Vagina (tissue), 2 donors: ENCODE data around the gene CNPY3.

Source experiments
- POLR2A ChIP-seq, 2 donors: fragments of 450-650 bp; IDR thresholded peaks; one replicate each; pipeline ENCODE4 v1.6.1; 2017; ENCODE audit warnings: antibody characterized with exemption in 2 of 2, mild to moderate bottlenecking in 2 of 2, moderate library complexity in 2 of 2
- POLR2AphosphoS5 ChIP-seq, 2 donors: sonication (generic); formaldehyde crosslinking; IDR thresholded peaks; one replicate each; pipeline ENCODE4 v1.9.0; 2017; ENCODE audit warnings: antibody characterized with exemption in 2 of 2, mild to moderate bottlenecking in 2 of 2, low read depth in 1 of 2; ENCODE audit not compliant: insufficient read depth in 1 of 2
- TF ChIP-seq, protein P1 (sequence below), 3 experiments: fragments of 450-650 bp in 2 of 3; fragments of 200-600 bp in 1 of 3; sonication (generic) in 1 of 3; IDR thresholded peaks; one replicate each; pipeline ENCODE4 v1.5.1; 2017 to 2019; ENCODE audit warnings: antibody characterized with exemption in 3 of 3, mild to moderate bottlenecking in 2 of 3, moderate library complexity in 2 of 3

DNA sequence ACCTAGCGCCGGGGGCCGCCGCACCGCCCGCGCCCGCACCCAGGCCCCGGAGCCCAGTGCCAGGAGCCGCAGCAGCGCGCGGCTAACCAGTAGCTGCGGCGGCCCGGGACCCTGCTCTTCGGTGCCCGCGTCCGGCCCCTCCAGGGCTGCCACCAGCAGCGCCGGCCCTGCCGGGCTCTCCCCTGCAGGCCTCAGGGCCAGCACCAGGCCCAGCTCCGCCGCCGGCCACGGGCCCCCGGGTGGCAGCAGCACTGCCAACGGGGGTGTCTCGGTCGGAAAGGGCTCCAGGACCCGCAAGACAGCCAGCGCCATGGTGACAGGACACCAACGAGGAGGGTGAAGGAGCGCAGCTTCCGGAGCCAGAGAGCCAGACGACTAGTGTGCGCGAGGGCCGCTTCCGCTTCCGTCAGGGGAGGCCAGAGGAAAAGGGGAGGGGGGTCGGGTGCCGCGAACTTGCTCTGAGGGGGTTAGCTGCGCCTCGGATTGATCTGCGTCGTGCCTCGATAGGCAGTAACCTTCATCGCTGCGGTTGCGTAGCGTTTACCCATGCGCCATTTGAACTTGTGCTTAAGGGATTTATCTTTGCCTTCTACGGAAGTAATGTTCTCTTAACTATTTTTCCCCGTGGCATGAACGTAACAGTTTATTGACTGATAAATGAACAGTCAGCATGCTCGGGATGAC lies 49.7 kb downstream of the CNPY3 start, which contains the start of gene PEX6:
- TF ChIP-seq, protein P1, sequence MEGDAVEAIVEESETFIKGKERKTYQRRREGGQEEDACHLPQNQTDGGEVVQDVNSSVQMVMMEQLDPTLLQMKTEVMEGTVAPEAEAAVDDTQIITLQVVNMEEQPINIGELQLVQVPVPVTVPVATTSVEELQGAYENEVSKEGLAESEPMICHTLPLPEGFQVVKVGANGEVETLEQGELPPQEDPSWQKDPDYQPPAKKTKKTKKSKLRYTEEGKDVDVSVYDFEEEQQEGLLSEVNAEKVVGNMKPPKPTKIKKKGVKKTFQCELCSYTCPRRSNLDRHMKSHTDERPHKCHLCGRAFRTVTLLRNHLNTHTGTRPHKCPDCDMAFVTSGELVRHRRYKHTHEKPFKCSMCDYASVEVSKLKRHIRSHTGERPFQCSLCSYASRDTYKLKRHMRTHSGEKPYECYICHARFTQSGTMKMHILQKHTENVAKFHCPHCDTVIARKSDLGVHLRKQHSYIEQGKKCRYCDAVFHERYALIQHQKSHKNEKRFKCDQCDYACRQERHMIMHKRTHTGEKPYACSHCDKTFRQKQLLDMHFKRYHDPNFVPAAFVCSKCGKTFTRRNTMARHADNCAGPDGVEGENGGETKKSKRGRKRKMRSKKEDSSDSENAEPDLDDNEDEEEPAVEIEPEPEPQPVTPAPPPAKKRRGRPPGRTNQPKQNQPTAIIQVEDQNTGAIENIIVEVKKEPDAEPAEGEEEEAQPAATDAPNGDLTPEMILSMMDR (IDR thresholded peaks at IDR 0.05) = no peak
- TF ChIP-seq POLR2A (IDR thresholded peaks at IDR 0.05) (peak in 1 of 2 donors; percentile 28), POLR2AphosphoS5 (IDR thresholded peaks at IDR 0.05; ENCODE audit: insufficient read depth in 1 of 2, low read depth in 1 of 2) (peak in 1 of 2 donors; percentile 81)
